HG03039 (cell line): ENCODE measurements around the gene RAPGEF4.
"Not testable (repeated sequence)": the region's sequence is repeated elsewhere in the genome, so short reads cannot be mapped to it uniquely, and the experiment has no call there.

Source experiments
- ATAC-seq: cut with Tn5 transposase; IDR thresholded peaks from one replicate; pipeline ENCODE4 v1.9.1; 2021; ENCODE audit warnings: mild to moderate bottlenecking, moderate library complexity; ENCODE audit not compliant: unreplicated experiment

Gene RAPGEF4

DNA sequence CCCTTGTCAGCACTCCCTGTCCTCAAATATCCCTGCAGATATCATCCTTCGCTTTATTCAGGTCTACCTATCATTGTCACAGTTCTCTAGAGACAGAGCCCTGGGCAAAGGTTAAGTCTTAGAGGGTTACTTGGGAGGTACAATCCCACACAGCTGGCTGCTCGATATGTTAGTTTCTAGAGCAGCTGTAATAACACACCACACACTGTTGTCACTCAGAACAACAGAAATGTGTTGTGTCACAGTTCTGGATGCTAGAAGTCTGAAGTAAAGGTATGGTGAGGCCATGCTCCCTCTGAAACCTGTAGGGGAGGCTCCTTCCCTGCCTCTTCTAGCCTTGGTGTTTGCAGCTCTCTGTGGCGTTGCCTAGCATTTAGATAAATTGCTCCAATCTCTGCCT, 9.9 kb upstream of the RAPGEF4 start:
- ATAC-seq = no peak

DNA sequence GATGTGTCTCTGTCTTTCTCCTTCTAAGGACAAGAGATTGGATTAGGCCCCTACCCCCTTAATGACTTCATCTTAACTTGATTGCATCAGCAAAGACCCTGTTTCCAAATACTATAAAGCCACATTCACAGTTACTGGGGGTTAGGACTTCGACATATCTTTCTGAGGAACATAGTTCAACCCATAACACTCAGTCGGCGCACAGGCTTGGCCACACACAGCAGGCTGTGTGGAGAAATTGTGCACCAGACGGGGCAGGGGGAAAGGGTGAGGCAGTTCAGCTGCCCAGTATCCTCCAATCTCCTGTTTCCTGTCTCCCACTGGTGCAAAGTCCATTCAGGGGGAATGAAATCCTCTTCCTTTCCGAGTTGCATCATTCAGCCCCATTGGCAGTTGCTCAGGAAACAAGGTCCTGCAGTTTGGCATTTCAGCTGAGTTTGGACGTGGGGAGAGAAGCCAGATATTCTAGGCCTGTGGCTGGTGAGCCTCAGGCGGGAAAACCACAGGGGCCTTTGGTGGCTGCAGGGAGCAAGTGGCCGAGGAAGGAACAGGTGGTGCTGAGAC, 9.4 kb upstream of the RAPGEF4 start:
- no peak for ATAC-seq

DNA sequence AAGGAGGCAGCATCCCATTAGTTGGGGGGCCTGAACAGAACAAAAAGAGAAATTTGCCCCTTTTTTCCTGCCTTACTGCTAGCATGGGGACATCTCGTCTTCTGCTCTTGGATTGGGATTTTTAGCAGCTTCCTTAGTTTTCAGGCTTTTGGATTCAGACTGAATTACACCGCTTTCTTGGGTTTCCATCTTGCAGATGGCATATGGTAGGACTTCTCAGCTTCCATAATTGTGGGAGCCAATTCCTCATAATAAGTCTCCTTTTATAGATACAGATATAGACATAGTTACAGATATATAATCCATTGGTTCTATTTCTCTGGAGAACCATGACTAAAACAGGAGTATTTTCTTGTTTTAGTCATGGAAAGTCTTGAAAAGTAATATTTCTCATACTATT, 5.2 kb upstream of the RAPGEF4 start:
- no peak for ATAC-seq

DNA sequence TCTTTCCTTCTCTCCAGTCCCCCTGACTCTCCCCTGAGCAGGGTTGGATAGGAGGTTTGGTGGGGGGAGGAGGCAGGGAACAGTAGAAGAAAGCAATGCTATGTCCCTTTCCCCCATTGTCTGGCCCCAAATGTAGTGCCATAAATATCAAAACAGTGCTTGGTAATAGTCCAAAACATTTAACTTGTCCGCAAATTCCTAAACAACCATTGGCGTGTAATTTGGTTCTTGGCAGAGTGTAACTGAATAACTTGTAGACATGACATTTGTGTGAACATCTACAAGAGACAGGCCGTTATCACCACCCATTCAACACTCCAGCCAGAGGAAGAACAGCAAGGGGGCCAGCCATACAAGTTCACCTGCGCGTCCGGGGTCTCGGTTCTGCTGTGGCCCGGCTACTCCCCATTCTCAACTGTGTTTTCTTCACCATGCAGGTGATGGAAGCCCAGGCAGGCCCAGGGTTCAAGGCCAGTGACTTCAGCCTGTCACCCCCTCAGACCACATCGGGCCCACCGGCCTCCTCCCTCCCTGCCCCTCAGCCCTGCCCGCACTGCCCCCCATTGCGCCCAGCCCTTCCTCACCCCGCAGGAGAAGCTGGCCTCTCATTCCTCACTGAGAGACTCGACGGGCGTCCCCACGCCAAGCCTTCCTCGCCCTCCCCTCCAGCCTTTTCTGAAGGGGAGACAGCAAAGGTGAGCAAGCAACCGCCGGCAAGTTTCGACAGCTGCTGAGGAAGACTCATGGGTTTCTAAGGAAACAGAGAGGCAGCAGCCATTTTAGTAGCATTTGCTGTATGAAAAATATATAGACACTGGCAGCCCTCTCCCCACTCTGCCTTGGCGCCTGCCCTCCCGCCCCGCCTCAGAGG, 699 bp upstream of the RAPGEF4 start:
- no peak for ATAC-seq

DNA sequence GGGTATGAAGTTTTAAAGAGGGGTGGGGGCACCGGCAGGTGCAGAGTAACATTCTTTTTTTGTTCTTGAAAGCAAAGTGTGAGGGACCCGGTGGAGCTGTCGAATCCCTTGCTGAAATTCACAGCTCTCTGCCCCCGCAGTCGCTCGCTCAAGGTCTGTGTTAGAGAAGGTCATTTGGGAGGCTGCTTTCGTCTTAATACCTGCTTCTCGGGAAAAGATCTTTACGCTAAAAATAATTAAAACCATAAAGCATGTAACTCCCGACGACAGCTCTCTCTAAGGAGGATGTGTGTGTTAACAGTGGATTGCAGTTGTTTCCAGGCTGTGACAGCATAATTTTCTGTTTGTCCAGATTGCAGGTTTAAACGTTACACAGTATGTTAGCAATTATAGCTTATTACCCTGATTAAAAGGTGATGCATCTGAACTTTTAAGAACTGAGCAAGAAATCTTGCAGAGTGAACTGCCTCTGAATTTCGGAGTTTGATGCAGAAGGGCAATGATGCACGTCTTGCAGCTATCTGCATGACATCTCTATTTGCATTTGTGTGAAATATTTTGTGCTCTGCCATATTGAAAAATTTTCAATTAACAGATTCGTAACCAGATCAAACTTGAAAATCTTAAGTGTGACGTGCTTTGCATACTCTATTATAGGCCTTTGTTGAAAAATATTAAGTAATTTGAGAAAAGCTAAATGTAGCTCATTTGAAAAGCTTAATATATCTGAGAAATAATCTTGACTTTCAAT, 954 bp downstream of the RAPGEF4 start:
- ATAC-seq = no peak

DNA sequence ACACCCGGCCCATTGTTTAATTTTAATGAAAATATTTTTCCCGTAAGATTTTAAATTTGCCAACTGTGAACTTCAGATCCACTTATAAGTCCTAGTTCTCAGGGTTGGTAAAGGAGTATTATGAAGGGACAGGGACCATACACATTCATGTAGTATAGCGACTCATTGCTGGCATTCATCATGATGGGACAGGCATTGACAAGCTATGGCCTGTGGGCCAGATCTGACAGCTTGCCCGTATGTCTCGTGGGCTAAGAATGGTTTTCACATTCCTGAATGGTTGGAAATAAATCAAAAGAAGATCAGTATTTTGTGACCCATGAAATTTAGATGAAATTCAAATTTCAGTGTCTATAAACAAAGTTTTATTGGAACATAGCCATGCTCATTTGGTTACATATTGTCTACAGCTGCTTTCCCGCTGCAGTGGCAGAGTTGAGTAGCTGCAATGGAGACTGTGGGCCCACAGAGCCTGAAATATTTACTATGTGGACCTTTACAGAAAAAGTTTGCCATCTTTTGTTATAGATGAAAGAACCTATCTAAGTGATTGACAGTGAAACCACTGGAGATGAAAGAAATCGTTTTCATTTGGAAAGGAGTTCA, 4.1 kb downstream of the RAPGEF4 start:
- no peak for ATAC-seq

DNA sequence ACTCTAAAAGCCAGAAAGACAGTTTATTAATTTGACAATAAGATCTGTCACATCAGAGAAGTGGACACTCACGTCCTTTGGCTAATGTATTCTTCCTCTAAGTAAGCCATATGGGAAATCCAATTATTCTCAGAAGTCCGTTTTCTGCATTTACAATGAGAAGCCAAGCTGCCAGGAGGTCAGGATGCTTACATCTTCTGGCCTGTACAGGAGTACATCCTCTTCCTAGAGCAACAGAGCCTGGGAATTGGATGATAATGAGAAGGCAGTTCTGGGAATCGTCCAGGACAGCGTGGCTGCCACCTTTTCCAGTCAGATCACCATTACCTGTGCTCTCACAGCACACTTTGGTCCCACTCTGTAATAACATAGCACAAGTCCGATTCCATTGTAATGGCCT, 5.2 kb downstream of the RAPGEF4 start:
- no peak for ATAC-seq

DNA sequence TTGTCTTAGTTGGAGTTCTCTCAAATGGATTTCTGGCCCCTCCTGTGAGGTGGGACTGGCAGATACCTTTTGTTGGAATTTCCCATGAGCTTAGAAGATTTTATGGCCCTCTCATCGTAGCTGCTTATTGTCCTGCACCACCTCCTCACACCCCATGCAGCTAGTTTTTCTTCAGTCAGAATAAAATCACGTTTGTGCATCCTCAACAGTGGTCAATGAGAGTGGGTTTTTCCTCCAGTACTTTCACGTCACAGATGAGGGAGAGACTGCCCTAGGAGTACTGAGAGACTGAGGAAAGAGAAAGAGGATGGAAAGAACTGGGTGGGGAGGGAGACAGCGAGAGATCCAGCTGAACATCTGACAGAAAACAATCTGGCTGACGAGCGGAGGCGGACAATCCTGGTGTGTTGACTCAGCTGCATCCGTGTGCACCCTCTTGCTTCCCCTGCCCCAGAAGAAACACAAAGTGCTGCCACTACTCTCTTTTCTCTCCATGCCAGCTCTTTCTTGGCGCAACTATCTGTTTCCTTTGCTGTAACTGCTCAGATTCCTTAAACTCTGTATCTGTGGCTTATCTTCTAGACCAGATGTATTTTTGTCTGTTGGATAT, 7.4 kb downstream of the RAPGEF4 start:
- no peak for ATAC-seq

DNA sequence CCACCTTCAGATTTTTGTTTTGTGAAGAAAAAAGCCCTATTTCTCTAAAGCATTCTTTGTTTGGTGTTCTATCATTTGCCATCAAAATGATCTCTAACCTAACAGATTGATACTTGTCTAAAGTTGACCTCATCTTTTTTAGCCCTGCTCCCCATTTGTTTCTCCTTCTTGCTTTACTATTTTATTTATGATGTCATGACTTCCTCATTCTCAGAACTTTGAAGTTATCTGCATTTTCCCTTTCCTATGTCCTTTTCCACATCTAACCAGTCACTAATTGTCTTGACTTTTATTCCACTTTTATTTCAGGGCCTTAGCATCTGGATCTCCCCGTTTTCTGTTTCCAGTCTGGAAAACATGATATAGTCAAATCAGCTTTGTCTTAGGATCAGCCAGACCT, 8.3 kb downstream of the RAPGEF4 start:
- no peak for ATAC-seq

DNA sequence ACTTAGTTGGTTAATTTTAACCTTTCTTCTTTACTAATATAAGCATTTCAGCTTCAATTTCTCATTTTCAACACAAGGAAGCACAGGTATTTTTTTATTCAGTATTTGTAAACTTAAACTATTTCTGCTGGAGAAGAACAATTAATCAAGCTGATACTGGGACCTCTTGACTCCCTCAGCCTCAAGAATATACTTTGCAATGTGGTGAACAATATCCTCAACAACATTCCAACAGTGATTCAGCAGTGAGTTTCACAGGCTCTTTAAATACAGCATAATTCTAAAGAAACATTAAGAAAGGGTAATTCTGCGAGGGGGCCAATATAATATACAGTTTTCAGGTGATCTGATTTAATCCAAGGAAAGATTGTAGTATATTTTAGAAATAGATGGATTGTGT, 10.0 kb downstream of the RAPGEF4 start:
- no peak for ATAC-seq

DNA sequence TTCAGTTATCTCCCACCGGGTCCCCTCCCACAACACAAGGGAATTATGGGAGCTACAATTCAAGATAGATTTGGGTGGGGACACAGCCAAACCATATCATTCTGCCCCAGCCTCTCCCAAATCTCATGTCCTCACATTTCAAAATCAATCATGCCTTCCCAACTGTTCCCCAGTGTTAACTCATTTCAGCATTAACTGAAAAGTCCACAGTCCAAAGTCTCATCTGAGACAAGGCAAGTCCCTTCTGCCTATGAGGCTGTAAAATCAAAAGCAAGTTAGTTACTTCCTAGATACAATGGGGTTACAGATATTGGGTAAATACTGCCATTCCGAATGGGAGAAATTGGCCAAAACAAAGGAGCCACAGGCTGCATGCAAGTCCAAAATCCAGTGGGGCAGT, 12.9 kb downstream of the RAPGEF4 start:
- not testable (repeated sequence) for ATAC-seq

DNA sequence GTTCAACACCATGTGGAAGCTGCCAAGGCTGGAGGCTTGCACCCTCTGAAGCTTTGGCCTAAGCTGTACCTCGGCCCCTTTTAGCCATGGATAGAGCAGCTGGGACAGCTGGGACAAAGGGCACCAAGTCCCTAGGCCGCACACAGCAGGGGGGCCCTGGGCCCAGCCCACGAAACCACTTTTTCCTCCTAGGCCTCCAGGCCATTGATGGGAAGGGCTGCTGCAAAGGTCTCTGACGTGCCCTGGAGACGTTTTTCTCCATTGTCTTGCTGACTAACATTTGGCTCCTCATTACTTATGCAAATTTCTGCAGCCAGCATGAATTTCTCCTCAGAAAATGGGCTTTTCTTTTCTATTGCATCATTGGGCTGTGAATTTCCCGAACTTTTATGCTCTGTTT, 13.7 kb downstream of the RAPGEF4 start:
- no peak for ATAC-seq

DNA sequence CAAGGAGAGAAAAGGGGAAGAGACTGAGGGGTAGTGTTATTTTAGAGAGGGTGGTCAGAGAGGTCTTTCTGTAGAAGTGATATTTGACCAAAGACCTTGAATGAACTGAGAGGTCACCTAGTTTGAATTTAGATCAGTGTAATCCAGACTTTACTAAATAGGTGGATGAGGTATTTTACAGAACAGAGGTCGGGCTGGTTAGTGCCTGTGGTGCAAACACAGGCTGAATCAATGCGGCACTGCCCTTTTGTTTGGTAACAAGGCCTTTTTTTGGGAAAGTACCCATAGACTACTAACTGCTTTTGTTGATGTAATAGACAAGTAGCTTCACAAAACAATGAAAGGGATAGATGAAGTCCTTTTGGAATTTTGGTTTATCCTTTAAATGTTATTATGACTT, 15.9 kb downstream of the RAPGEF4 start:
- no peak for ATAC-seq

DNA sequence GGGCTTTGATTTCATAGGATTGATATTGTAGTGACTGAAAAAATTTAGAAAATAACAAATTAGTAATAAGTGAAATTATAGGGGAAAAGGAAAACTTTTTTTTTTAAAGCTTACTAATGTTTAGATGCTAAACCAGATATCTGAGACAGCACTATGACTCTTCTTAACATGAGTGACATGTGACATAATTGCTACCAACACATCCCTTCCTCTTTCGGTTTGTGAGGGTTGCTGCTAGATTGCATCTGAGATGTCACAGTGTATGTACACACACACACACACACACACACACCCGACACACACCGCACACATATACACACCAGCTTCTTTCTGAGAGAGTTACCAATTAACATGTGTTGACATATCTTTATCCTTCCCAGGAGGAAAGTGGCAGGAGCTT, 18.0 kb downstream of the RAPGEF4 start:
- ATAC-seq = no peak

DNA sequence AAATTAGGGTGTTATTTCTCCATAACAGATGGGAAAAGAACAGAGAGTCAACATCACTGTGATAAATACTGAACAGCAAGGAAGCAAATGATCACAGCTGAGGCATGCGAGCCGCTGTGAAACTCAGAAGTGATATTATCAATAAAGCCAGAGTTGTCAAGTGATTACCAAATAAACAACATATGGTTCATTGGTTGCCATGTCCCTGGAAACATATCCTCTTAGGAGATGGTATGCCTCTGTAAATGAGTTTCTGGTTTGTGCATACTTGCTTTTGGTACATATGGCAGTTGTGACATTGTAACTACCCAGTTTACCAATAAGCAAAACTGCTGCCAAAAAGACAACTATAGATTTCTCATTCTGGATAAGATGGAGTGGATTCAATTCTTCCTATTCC, 23.8 kb downstream of the RAPGEF4 start:
- no peak for ATAC-seq

DNA sequence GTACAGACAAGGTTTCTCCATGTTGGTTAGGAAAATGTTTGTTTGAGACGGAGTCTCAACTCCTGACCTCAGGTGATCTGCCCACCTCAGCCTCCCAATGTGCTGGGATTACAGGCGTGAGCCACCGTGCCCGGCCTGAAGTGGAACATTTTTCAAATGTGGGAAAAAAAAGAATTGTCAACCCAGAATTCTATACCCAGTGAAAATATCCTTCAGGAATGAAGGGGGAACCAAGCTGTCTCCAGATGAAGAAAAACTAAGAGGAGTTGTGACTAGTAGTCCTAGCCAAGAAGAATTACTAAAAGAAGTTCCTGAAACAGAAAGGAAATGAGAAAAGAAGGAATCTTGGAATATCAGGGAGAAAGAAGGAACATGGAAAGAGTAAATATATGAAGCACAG, 25.7 kb downstream of the RAPGEF4 start:
- no peak for ATAC-seq

DNA sequence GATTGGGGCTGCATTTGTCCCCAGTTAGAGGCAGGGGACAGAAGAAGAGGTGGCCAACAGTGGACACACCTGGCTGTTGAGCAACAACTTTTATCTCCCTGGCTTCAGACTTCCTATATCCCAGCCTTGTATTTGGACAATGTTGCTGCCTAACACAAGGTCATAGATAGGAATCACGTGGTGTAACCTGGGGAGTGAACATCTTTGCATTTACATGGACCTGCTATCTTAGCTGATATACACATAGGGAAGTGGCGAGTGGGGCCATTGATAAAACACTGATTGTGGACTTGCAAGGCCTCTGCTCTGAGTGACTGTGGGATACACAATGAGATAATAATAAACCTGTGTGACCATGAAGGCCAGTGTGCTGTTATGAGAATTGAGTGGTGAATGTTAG, 26.9 kb downstream of the RAPGEF4 start:
- ATAC-seq = no peak

DNA sequence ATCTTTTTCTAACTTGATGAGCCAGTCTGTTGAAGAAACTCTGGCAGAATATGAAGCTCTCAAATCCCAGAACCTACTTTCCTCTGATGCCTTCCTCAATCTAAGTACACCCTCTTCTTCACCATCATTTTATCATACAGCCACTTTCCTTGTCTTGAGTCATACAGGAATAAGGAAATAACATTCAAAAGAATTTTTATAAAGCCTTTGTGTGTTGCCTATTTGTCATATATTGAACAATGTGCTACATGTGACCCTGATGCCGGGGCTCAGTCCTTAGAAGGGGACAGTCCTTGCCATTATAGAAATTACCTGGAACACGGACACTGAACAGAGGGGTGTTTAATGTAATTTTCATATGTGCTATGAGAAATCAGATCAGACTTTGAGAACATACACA, 27.4 kb downstream of the RAPGEF4 start:
- ATAC-seq = no peak

DNA sequence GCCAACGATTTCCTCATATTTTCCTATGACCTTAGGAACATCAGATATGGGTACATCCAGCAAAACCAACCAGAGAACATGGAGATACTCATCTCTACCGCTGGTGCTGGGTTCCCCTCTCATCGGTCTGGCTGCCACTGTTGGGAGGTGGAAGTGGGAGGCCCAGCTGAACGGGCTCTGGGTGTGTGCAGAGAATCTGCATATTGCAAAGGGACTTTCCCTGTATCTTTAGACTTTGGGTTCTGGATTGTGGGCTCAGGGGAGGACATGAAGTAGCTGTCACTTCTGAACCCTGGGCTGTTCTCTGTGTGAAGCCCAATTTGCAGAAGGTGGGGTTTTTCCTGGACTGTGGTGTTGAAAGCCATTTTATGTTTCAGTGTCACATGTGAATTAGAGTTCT, 30.0 kb downstream of the RAPGEF4 start:
- ATAC-seq = no peak

DNA sequence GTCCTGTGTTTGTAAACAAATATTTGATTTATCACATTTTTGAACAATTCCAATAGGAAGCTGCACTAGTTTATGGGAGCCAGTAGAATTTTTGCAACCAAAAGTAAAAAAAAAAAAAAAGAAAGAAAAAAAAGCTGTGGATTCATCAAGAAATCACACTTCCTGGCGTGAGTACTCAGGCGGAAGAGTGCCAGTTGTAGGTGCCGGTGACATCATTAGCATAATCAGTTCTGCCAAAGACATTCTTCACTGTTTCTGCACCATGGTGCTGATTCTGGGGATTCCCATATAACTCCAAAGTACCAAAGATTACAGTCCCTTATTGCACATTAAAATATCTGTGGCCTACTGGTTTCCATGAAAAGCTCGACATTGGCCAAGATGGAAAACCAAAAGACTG, 32.8 kb downstream of the RAPGEF4 start:
- ATAC-seq = no peak

DNA sequence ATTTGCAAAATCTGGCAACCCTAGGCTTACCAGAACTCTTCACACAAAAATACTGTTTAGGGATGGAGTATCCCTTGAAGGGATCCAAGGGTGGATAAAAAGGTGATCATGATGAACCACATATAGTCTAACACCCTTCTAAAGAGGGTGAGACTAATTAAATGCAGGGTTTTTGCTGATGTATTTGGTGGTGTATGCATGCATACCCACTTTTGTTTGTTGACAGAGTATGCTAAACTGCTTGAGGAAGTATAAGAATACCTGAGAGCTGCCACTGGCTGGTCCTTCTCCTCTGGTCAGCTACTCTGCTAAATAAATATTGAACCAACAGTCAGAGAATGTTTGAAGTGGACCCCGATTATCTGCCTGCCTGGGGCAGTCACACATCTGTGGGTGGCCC, 34.2 kb downstream of the RAPGEF4 start:
- no peak for ATAC-seq
